Bronchial epithelial cell (primary cell): Measurements from ENCODE around the gene OSBPL5. TPM values are rescaled to one million over a fixed set of nuclear protein-coding genes. Genes with fewer than 3 reads are reported as not detected.

Experiments used
- DNase-seq: peaks from one replicate; pipeline ENCODE4 v3.0.0-alpha.2; 2010; ENCODE audit warnings: low read depth
- FAIRE-seq: peaks from 2 replicates; lab custom pipeline; 2011; peaks lifted over from hg19 to GRCh38; lab: Jason Lieb, UNC
- H3K27me3 ChIP-seq: 2 replicates; pipeline ENCODE4 v1.5.1; 2011; ENCODE audit warnings: low read length; ENCODE audit not compliant: control insufficient read depth, insufficient read depth
- H3K36me3 ChIP-seq: 2 replicates; pipeline ENCODE4 v1.5.1; 2011; ENCODE audit warnings: low read length; ENCODE audit not compliant: control insufficient read depth, insufficient read depth
- H3K4me3 ChIP-seq: 2 replicates; pipeline ENCODE4 v1.5.1; 2011; ENCODE audit warnings: mild to moderate bottlenecking, low read depth, low read length, control low read depth
- total RNA-seq: library from RNA; depleted of rRNA; stranded (reverse); fragments of >200 nt; gene quantifications from 2 replicates; pipeline ENCODE4 v1.2.1, GENCODE V29; 2014
- TF ChIP-seq, protein P1 (sequence below): IDR thresholded peaks from 2 replicates; pipeline ENCODE4 v1.5.1; 2011; ENCODE audit warnings: mild to moderate bottlenecking, moderate library complexity, low read length, control low read depth, inconsistent platforms; ENCODE audit not compliant: insufficient read depth, severe bottlenecking

Gene OSBPL5
- total RNA-seq, 1 donor from 2014 or later: 21.1 TPM

- no peaks in the 10 kb centered on the region for H3K27me3 ChIP-seq
- TF ChIP-seq, protein P1, sequence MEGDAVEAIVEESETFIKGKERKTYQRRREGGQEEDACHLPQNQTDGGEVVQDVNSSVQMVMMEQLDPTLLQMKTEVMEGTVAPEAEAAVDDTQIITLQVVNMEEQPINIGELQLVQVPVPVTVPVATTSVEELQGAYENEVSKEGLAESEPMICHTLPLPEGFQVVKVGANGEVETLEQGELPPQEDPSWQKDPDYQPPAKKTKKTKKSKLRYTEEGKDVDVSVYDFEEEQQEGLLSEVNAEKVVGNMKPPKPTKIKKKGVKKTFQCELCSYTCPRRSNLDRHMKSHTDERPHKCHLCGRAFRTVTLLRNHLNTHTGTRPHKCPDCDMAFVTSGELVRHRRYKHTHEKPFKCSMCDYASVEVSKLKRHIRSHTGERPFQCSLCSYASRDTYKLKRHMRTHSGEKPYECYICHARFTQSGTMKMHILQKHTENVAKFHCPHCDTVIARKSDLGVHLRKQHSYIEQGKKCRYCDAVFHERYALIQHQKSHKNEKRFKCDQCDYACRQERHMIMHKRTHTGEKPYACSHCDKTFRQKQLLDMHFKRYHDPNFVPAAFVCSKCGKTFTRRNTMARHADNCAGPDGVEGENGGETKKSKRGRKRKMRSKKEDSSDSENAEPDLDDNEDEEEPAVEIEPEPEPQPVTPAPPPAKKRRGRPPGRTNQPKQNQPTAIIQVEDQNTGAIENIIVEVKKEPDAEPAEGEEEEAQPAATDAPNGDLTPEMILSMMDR: peak; percentile 22
- peaks cover 7% of the 10 kb centered on the region for H3K36me3 ChIP-seq
- no peak for FAIRE-seq
- no peak overlapping the region for H3K4me3 ChIP-seq
- peak; percentile 90 for DNase-seq
Observed at GRCh38 chr11:3058753-3059664, 106.1 kb downstream of the OSBPL5 start.

DNA sequence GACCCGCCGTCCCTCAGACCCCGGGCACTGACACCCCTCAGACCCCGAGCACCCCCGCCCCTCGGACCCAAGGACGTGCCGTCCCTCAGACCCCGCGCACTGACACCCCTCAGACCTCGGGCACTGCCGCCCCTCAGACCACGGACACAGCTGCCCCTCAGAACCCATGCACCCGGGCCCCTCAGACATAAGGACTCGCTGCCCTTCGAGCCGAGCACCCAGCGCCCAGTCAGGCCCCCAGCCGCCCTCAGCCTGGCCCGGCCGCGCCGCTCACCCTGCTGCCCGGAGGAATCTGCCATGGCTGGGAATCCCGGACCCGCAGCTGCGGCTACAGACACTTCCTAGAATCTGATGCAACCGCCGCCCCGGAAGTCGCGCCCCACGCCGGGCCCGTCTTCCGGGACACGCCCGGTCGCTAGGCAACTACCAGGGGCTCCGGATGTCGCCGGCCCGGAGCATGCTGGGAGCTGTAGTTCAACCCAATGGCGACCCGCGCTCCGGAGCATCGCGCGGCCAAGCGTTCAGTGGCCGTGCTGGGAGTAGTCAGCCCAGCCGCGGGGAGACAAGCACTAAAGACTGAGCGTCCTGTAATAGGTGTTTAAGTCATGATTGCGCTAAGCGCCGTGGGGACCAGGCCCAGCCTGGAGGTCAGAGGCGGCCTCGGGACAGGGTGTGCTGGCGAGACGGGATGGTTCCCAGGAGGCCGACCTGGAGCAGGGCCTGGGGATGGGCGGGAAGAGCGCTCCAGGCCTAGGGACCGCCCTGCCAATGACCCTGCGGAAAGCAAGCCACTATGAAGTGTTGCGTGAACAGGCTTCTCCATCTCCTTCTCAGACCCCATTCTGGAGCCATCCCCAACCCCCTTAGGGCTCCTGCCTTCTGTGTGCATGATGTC is 107.8 kb downstream of the OSBPL5 start, which contains the start of gene CARS1:
TSS of gene CARS1 (minus strand) at position 355 of the 895 bp plus-strand sequence. CDS start at position 299, 56 bp downstream.
- DNase-seq (peak; percentile 82), FAIRE-seq (no peak)
- TF ChIP-seq, protein P1: no peak
- no peaks in the 10 kb centered on the region for H3K27me3 ChIP-seq
- peaks cover 14% of the 10 kb centered on the region for H3K36me3 ChIP-seq
- peak within 1 kb of the TSS; percentile 88 for H3K4me3 ChIP-seq

DNA sequence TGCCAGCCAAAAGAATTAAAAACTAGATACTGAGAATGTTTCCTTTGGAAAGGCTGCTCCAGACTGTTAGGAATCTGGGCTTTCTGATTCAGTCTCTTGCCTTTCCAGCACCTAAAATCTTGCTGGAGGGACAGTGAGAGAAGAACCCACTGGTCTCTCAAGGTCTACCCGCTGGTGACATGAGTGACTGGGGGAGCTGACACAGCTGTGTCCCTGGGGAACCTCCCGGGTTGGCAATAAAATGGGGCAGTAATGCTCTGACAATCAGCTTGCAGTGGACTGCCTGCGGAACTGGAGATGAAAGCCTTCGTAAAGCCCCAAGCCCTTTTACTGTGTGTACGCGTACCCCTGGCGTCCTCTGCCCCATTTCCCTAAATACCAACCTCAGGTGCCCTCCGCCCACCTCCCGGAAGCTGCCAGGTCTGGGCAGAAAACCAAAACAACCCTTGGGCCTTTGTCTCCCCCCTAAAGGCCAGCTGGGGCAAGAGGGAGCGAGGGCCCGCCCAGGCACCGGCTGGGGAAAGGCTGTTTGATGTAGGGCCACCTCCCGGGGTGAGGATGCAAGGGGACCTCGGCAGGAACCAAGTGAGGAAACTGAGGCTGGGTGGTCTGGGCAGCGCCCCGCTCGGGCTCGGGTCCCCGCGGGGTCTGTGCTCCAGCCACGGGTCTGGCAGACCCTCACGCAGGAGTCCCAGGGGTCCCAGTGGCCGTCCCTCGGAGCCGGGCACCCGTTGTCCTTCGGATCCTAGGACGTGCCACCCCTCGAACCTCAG is 108.6 kb downstream of the OSBPL5 start:
- FAIRE-seq: no peak
- TF ChIP-seq, protein P1: no peak
- H3K4me3 ChIP-seq: peak overlapping the region; percentile 88

GRCh38 chr11:3055891-3056290 is 109.2 kb downstream of the OSBPL5 start:
- no peak for FAIRE-seq
- peak overlapping the region; percentile 88 for H3K4me3 ChIP-seq
- H3K27me3 ChIP-seq: no peaks in the 10 kb centered on the region
- DNase-seq: no peak
- TF ChIP-seq, protein P1: no peak
- peaks cover 20% of the 10 kb centered on the region for H3K36me3 ChIP-seq

More for the DNA sequence above, 108.6 kb downstream of the OSBPL5 start:
- Histone ChIP-seq H3K36me3 (peaks cover 20% of the 10 kb centered on the region), H3K27me3 (no peaks in the 10 kb centered on the region)
- peak; percentile 7 for DNase-seq

GRCh38 chr11:3052567-3052966 is 112.5 kb downstream of the OSBPL5 start:
- no peaks in the 10 kb centered on the region for H3K27me3 ChIP-seq
- TF ChIP-seq, protein P1: no peak

More at GRCh38 chr11:3052567-3052966, 112.5 kb downstream of the OSBPL5 start:
- Histone ChIP-seq H3K4me3 (no peak overlapping the region), H3K36me3 (peaks cover 34% of the 10 kb centered on the region)
- DNase-seq: no peak
- FAIRE-seq: no peak
